Activated CD4-positive, alpha-beta T cell treated with anti-CD3 and anti-CD28 coated beads, Interleukin-2, amount 50 U/mL, for 16 hours (primary cell): ENCODE results near the gene THAP12.
A peak's percentile ranks its signal among the peaks of the same experiment; 100 is the strongest.
"Not testable (repeated sequence)": the region's sequence is repeated elsewhere in the genome, so short reads cannot be mapped to it uniquely, and the experiment has no call there.

Experiments used
- DNase-seq: peaks from one replicate; pipeline ENCODE4 v3.0.0-alpha.2; 2020

The THAP12 gene

GRCh38 chr11:76323375-76323774 is 57.6 kb downstream of the THAP12 start:
- not testable (repeated sequence) for DNase-seq

DNA sequence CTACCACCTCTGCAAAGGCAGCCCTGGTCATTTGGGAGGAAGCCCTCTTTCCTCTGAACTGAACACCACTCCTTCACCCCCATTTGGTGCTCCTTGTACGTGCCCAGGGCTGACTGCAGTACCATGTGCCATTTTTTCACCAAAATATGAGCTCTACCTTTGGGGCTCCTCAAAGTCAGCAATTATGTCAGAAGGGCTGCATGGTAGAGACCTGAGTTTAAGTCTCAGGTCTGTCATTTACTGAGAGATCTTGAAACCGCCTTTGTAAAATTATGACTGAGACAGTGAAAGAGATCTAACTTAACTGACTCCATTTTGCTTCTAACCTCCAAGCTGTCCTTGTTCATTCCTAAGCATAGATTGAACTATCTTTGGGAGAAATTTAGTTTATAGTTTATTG is 58.0 kb downstream of the THAP12 start:
- DNase-seq, result no peak

DNA sequence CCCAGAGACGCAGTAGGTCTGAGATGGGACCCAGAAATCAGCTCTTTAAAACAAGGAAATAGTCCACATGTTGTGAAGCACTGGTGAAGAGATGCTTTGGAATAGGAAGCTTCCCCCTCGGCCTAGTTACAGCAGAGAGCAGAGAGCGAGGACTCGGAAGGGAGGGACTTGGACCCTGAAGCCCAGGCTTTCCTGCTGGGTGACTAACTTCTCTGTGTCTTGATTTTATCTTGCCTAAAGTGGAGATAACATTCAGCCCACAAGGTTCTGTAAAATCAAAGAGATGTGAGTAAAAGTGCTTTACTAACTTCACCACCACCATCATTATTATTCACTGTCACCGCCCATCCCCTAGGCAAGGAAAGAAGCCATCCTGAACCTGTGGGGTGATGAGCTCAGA is 58.4 kb downstream of the THAP12 start:
- peak; percentile 11 for DNase-seq

GRCh38 chr11:76321820-76322524 is 59.0 kb downstream of the THAP12 start:
- DNase-seq, result no peak

DNA sequence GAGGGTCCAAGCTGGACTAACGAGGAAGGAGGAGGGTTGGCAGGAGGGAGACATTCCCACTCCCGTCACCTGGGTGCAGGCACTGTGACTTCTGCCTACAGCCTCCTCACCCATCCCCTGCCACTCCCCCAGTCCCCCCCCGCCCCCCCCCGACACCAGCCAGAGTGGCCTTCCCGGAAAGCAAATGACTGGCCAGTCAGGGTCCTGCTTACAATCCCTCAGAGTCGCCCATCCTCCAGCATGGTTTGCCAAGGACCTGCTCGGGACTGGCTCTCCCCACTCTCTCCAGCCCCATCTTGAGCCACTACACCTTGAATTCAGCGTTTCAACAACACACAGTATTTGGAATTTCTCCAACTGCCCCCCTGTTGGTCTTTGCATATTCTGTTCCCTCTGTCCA is 59.6 kb downstream of the THAP12 start:
- DNase-seq, result no peak

DNA sequence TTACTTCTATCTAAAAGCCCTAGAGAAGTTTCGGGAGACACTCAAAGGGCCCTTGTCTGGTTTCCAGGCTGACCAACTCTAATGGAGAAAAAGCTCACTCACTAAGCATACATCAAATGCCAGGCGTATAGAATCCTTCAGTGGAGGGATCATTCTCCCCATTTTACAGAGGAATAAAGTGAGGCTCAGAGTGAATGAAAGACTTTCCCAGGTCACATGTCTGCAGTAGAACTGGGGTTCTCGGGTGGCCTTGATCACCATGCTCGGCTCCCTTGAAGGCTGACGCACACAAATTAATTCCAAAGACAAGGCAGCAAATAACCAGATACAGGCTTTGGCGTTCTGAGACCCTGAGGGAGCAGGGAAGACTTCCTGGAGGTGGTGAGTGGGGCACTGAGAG is 60.0 kb downstream of the THAP12 start:
- no peak for DNase-seq

DNA sequence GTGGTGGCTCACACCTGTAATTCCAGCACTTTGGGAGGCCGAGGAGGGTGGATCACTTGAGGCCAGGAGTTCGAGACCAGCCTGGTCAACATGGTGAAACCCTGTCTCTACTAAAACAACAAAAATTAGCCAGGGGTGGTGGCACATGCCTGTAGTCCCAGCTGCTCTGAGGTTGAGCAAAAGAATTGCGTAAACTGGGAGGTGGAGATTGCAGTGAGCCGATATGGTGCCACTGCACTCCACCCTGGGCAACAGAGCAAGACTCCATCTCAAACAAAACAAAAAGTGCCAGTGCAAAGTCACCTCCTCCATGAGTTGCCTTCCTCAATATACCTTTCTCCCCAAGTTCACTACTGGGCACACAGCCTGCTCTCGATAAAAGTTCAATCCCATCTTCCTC is 61.1 kb downstream of the THAP12 start:
- DNase-seq, result not testable (repeated sequence)

- DNase-seq, result peak; percentile 78
These were observed 62.1 kb downstream of the THAP12 start for GRCh38 chr11:76318744-76319384.

- no peak for DNase-seq
These were observed 63.6 kb downstream of the THAP12 start for GRCh38 chr11:76317296-76317695.

GRCh38 chr11:76316726-76317125 is 64.2 kb downstream of the THAP12 start:
- no peak for DNase-seq

GRCh38 chr11:76315182-76315853 is 65.6 kb downstream of the THAP12 start:
- DNase-seq, result no peak

DNA sequence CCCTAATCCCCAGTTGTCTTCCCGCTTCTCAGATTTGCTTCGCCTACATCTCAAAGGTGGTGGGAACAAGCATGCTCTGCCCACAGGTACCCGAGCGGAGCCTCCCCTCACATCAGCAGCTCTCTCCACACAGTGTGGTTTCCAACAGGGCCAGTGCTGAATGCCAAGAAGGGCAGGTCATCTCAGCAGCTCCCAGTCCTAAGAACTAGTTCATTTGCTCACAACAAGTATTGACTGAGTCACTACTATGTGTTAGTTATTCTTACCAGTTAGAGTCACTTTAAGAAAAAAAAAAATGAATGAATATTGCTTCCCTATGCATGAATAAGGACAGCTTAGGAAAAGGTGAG is 66.2 kb downstream of the THAP12 start:
- no peak for DNase-seq

DNA sequence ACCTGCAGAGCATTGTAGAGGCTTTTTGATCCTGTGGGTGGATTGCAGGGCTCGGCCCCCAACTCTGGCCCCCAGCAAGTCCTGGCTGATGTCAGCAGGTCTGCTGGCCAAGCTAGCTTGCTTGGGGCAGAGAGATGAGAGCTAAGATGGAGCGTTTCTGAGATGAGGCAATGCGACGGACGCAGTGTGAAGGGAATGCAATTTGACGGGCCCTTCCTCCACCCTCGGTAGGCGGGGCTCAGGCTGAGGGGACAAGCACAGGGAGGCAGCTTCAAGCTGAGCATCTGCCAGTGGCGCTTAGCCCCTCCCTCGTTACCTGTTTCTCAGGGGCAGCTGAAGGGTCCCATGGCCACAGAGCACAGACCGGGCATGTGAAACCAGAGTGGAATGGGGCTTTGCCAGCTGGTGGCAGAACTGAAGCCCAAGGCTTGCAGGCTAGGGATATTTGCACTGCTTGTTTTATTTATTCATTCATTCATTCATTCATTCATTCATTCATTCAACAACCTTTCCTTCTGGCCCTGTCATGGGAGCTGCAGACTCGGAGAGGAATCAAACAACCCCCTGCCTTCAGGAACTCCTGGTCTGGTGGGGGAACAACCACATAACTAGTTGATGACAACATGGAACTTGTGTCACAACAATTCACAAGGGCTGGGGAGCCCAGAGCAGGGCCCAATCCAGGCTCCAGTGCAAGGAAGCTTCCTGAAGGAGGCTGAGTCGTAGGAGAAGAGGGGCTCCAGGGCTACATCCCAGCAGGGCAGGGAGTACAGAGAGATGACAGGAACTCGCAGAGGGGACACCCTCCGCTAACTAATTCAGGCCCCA is 66.8 kb downstream of the THAP12 start:
- DNase-seq, result no peak

DNA sequence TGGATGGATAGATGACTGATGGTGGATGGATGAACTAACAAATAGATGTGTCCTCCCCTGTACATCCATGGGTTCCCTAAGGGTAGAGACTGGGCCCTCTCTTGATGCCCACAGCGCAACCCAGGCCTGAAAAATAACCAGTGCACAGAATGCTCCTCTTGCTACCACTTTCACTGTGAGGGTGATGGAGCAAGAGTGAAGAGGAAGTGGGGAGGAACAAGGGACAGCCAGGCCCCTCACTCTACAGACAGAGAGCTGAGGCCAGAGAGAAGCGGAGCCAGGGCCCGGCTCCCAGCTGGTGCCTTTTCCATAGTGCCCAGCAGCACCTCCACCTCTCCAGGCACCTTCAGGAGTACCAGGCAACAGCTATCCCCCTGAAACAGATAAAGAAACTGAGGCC is 67.7 kb downstream of the THAP12 start:
- no peak for DNase-seq

- DNase-seq, result no peak
These were observed 69.9 kb downstream of the THAP12 start for GRCh38 chr11:76310832-76311595.

DNA sequence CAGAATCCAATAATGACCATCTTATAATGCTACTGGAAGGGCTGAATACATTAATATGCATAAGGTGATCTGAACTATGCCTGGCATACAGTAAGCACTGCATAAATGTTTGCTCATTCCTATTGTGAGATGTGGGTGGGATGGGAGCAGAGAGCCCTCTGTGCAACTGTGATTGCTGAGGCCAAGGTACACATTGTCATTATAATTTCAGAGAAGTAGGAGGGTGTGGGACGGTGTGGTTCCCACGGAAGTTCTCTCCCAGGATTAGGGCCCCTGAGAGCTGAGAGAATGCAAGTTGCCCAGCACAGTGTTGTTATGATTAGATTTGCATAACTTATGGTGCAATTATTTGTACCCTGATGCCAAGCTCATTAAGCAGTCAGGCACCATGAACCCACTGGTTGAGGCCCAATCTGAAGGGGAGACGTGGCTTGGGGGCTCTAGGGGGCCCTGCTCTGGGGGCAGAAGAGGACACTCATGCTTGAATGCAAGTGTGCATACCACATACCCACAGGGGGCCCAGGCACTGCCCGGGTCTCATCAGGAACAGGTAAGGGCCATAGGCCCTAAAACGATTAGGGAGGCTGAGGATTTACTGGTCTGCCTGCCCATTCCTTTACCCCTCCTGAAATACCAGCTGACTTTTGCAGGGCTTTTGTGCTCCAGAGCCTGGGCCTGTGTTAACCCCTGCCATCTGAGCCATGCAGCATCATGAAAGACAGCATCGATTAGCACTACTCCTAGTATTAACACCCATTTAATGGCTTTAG is 72.8 kb downstream of the THAP12 start:
- no peak for DNase-seq

- DNase-seq, result no peak
These were observed 73.5 kb downstream of the THAP12 start for GRCh38 chr11:76307396-76307795.

GRCh38 chr11:76303399-76303798 is 77.5 kb downstream of the THAP12 start:
- no peak for DNase-seq

DNA sequence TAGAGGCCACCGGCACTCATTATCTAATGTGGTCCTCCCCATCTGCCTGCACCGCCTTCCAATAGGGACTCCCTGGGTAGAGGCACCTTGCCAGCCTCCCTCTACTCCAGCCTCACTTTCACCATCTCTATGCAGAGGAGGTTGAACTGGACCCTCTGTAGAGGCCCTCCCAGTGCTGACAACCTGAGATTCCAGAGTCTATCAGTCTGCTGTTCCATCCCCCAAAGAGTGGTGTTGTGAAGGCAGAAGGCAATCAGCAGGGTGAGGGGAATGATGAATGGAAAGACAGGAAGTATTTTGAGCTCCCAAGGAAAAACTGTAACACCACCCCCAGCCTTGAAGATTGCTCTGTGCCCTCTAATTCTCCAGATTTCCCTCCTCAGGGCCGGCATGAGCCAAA is 77.9 kb downstream of the THAP12 start:
- no peak for DNase-seq
